GM18861 (cell line): ENCODE data around the gene ZDHHC19.

Experiments used
- ATAC-seq: cut with Tn5 transposase; IDR thresholded peaks from one replicate; pipeline ENCODE4 v1.9.1; 2021; ENCODE audit not compliant: unreplicated experiment

Gene ZDHHC19

GRCh38 chr3:196150481-196150880 is 60.7 kb downstream of the ZDHHC19 start:
- no peak for ATAC-seq

- no peak for ATAC-seq
Measured at GRCh38 chr3:196149831-196150301, 61.3 kb downstream of the ZDHHC19 start.

DNA sequence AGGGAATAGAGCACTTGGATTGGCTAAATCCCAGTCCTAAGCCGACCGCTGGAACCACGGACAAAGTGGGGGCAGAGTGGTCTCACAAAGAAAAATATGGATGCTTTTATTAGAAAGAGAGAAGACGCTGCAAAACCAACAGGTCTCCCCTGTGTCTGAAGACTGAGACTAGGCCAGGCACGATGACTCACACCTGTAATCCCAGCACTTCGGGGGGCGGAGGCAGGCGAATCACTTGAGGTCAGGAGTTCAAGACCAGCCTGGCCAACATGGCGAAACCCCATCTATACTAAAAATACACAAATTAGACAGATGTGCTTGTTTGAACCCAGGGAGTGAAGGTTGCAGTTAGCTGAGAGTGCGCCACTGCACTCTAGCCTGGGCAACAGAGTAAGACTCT is 61.8 kb downstream of the ZDHHC19 start:
- no peak for ATAC-seq
